Esophagus squamous epithelium (tissue), 4 donors: ENCODE data around the gene RNU7-1.

ENCODE experiments used
- POLR2A ChIP-seq, 4 donors: fragments of 450-650 bp; IDR thresholded peaks; one replicate each; pipeline ENCODE4 v1.6.1; 2017; ENCODE audit warnings: antibody characterized with exemption in 4 of 4, mild to moderate bottlenecking in 4 of 4, moderate library complexity in 3 of 4
- TF ChIP-seq, protein P1 (sequence below), 6 experiments: fragments of 450-650 bp in 4 of 6; fragments of 200-600 bp in 2 of 6; sonication (generic) in 2 of 6; IDR thresholded peaks; one replicate each; pipeline ENCODE4 v1.5.1; 2016 to 2019; ENCODE audit warnings: antibody characterized with exemption in 6 of 6, mild to moderate bottlenecking in 4 of 6, moderate library complexity in 4 of 6

DNA sequence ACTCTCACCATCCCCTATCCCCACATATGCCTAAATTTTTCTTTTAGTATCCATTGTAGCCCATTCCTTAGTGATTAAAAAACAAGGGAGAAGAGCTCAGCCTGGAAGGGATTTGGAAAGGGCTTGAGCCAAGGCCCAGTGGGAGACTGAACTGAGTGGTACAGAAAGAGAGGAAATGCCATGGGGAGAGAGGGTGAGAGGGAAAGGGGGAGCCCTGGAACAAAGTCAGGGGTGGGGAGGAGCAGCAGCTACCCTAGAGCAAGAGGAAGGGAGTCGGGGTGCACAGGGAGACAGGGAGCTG, 18.4 kb upstream of the RNU7-1 start:
- TF ChIP-seq POLR2A (IDR thresholded peaks at IDR 0.05), result no peak
- TF ChIP-seq, protein P1, sequence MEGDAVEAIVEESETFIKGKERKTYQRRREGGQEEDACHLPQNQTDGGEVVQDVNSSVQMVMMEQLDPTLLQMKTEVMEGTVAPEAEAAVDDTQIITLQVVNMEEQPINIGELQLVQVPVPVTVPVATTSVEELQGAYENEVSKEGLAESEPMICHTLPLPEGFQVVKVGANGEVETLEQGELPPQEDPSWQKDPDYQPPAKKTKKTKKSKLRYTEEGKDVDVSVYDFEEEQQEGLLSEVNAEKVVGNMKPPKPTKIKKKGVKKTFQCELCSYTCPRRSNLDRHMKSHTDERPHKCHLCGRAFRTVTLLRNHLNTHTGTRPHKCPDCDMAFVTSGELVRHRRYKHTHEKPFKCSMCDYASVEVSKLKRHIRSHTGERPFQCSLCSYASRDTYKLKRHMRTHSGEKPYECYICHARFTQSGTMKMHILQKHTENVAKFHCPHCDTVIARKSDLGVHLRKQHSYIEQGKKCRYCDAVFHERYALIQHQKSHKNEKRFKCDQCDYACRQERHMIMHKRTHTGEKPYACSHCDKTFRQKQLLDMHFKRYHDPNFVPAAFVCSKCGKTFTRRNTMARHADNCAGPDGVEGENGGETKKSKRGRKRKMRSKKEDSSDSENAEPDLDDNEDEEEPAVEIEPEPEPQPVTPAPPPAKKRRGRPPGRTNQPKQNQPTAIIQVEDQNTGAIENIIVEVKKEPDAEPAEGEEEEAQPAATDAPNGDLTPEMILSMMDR (IDR thresholded peaks at IDR 0.05), result no peak
